IMR-90 (cell line): ENCODE results near the gene LYRM4. TPM values are rescaled to one million over a fixed set of nuclear protein-coding genes. Genes with fewer than 3 reads are reported as not detected.

Experiments used
- ATAC-seq: fragments of 200-7000 bp; cut with Tn5 transposase; 2 replicates; pipeline ENCODE4 v1.9.1; 2020; ENCODE audit warnings: low read depth, mild to moderate bottlenecking, moderate library complexity
- BruUV-seq: library from RNA; stranded (reverse); fragments of 400-500 nt; replicated peaks from 2 replicates; lab custom pipeline; 2021; lab: Mats Ljungman, UMichigan
- CTCF ChIA-PET: fragments of 300-600 bp; formaldehyde crosslinking; extraction: SDS; loops from one replicate; lab custom pipeline; 2021; ENCODE audit warnings: antibody characterized with exemption; lab: Yijun Ruan, JAX
- POLR2A ChIA-PET: fragments of 300-600 bp; sonication (Branson Sonifier 250); formaldehyde crosslinking; loops from one replicate; lab custom pipeline; 2022; ENCODE audit warnings: antibody characterized with exemption; ENCODE audit not compliant: unreplicated experiment; lab: Charles Lee
- DNase-seq: peaks from one replicate; pipeline ENCODE4 v3.0.0; 2013
- H2AFZ ChIP-seq: replicated peaks from 2 replicates; pipeline ENCODE3; 2013; ENCODE audit warnings: low read length, mild to moderate bottlenecking; ENCODE audit not compliant: poor library complexity
- H2AK5ac ChIP-seq: 2 replicates; pipeline ENCODE4 v1.6.1; 2013; ENCODE audit warnings: low read depth, low read length, inconsistent platforms
- H2AK9ac ChIP-seq: replicated peaks from 2 replicates; pipeline ENCODE3; 2013; ENCODE audit warnings: mild to moderate bottlenecking, low read depth, low read length, moderate library complexity; ENCODE audit not compliant: poor library complexity
- H2BK120ac ChIP-seq: 2 replicates; pipeline ENCODE4 v1.6.1; 2013; ENCODE audit warnings: low read depth, low read length, inconsistent platforms
- H2BK15ac ChIP-seq: 3 replicates; pipeline ENCODE4 v1.6.1; 2013; ENCODE audit warnings: low read depth, low read length, inconsistent platforms
- H2BK20ac ChIP-seq: 2 replicates; pipeline ENCODE4 v1.6.1; 2013; ENCODE audit warnings: low read depth, mild to moderate bottlenecking, inconsistent platforms, low read length, moderate library complexity
- H2BK5ac ChIP-seq: 2 replicates; pipeline ENCODE4 v1.6.1; 2013; ENCODE audit warnings: mild to moderate bottlenecking, low read depth, low read length, inconsistent platforms; ENCODE audit not compliant: poor library complexity, severe bottlenecking
- H3K14ac ChIP-seq: replicated peaks from 2 replicates; pipeline ENCODE4 v1.6.1; 2013; ENCODE audit warnings: low read depth, low read length, inconsistent platforms
- H3K18ac ChIP-seq: 2 replicates; pipeline ENCODE4 v1.6.1; 2013; ENCODE audit warnings: low read depth, low read length, control low read depth
- H3K23ac ChIP-seq: 2 replicates; pipeline ENCODE4 v1.6.1; 2013; ENCODE audit warnings: low read depth, low read length, inconsistent platforms
- H3K27ac ChIP-seq: 2 replicates; pipeline ENCODE4 v1.5.1; 2013; ENCODE audit warnings: mild to moderate bottlenecking, control low read depth, low read length; ENCODE audit not compliant: insufficient read depth
- H3K27me3 ChIP-seq: 2 replicates; pipeline ENCODE4 v1.6.1; 2013; ENCODE audit warnings: low read length; ENCODE audit not compliant: control insufficient read depth, insufficient read depth
- H3K36me3 ChIP-seq: 2 replicates; pipeline ENCODE4 v1.6.1; 2013; ENCODE audit warnings: low read length, mixed read lengths; ENCODE audit not compliant: control insufficient read depth, insufficient read depth
- H3K4ac ChIP-seq: 2 replicates; pipeline ENCODE4 v1.6.1; 2013; ENCODE audit warnings: low read depth, low read length, inconsistent platforms
- H3K4me1 ChIP-seq: 2 replicates; pipeline ENCODE4 v1.6.1; 2013; ENCODE audit warnings: low read length, mixed read lengths; ENCODE audit not compliant: control insufficient read depth, insufficient read depth
- H3K4me2 ChIP-seq: 2 replicates; pipeline ENCODE4 v1.6.1; 2013; ENCODE audit warnings: low read depth, mild to moderate bottlenecking, control low read depth, low read length, moderate library complexity
- H3K4me3 ChIP-seq: 2 replicates; pipeline ENCODE4 v1.5.1; 2013; ENCODE audit warnings: low read depth, mild to moderate bottlenecking, control low read depth, low read length, moderate library complexity; ENCODE audit not compliant: insufficient read depth
- H3K56ac ChIP-seq: 2 replicates; pipeline ENCODE4 v1.6.1; 2013; ENCODE audit warnings: low read length, inconsistent platforms; ENCODE audit not compliant: insufficient read depth; ENCODE audit errors: extremely low read depth
- H3K79me1 ChIP-seq, 2 experiments: 2 replicates each; pipeline ENCODE4 v1.6.1; 2013; ENCODE audit warnings: low read length in 2 of 2, inconsistent platforms in 1 of 2, low read depth in 1 of 2
- H3K9ac ChIP-seq: 2 replicates; pipeline ENCODE4 v1.6.1; 2013; ENCODE audit warnings: low read depth, low read length, control low read depth
- H3K9me1 ChIP-seq: 2 replicates; pipeline ENCODE4 v1.6.1; 2013; ENCODE audit warnings: low read length, inconsistent platforms; ENCODE audit not compliant: insufficient read depth
- H3K9me3 ChIP-seq: 2 replicates; pipeline ENCODE4 v1.6.1; 2013; ENCODE audit warnings: low read length; ENCODE audit not compliant: control insufficient read depth, insufficient read depth
- H4K20me1 ChIP-seq: 2 replicates; pipeline ENCODE4 v1.6.1; 2013; ENCODE audit warnings: low read length, inconsistent platforms; ENCODE audit not compliant: insufficient read depth
- H4K5ac ChIP-seq: 2 replicates; pipeline ENCODE4 v1.6.1; 2013; ENCODE audit warnings: mild to moderate bottlenecking, low read depth, low read length, control low read depth
- H4K8ac ChIP-seq, 2 experiments: 2 replicates each; pipeline ENCODE4 v1.6.1; 2013; ENCODE audit warnings: low read depth in 2 of 2, low read length in 2 of 2, control low read depth in 1 of 2, inconsistent platforms in 1 of 2
- H4K91ac ChIP-seq: 2 replicates; pipeline ENCODE4 v1.6.1; 2013; ENCODE audit warnings: low read depth, low read length, inconsistent platforms; ENCODE audit not compliant: insufficient read depth
- BHLHE40 ChIP-seq: fragments of 150-350 bp; IDR thresholded peaks from 2 replicates; pipeline ENCODE4 v1.6.1; 2016; ENCODE audit warnings: mild to moderate bottlenecking, low read depth, low read length
- CEBPB ChIP-seq: IDR thresholded peaks from 2 replicates; pipeline ENCODE4 v1.6.1; 2012; ENCODE audit warnings: low read depth, low read length, improper control_type of control experiment
- CHD1 ChIP-seq: IDR thresholded peaks from 2 replicates; pipeline ENCODE4 v1.6.1; 2012; ENCODE audit warnings: low read depth, low read length, improper control_type of control experiment
- CTCF ChIP-seq: conservative IDR thresholded peaks from 2 replicates; pipeline ENCODE4 v1.5.1; 2012; ENCODE audit warnings: mild to moderate bottlenecking, low read depth, low read length, improper control_type of control experiment
- ELK1 ChIP-seq: fragments of 150-350 bp; IDR thresholded peaks from 2 replicates; pipeline ENCODE4 v1.6.1; 2016; ENCODE audit warnings: low read depth, mild to moderate bottlenecking, low read length, moderate library complexity, borderline replicate concordance
- FOS ChIP-seq: fragments of 150-350 bp; IDR thresholded peaks from 2 replicates; pipeline ENCODE4 v1.6.1; 2016; ENCODE audit warnings: low read depth, low read length
- MAFK ChIP-seq: IDR thresholded peaks from 2 replicates; pipeline ENCODE4 v1.6.1; 2012; ENCODE audit warnings: low read depth, low read length, improper control_type of control experiment
- MAZ ChIP-seq: IDR thresholded peaks from 2 replicates; pipeline ENCODE4 v1.6.1; 2012; ENCODE audit warnings: low read depth, mild to moderate bottlenecking, low read length, improper control_type of control experiment, moderate library complexity, borderline replicate concordance
- MXI1 ChIP-seq: IDR thresholded peaks from 2 replicates; pipeline ENCODE4 v1.6.1; 2012; ENCODE audit warnings: low read depth, mild to moderate bottlenecking, low read length, moderate library complexity, borderline replicate concordance
- NFE2L2 ChIP-seq: fragments of 150-350 bp; IDR thresholded peaks from 2 replicates; pipeline ENCODE4 v1.6.1; 2016; ENCODE audit warnings: low read depth, mild to moderate bottlenecking, low read length
- POLR2A ChIP-seq: IDR thresholded peaks from 2 replicates; pipeline ENCODE4 v1.6.1; 2012; ENCODE audit warnings: mild to moderate bottlenecking, low read depth, low read length
- RAD21 ChIP-seq: IDR thresholded peaks from 2 replicates; pipeline ENCODE4 v1.6.1; 2012; ENCODE audit warnings: low read length, improper control_type of control experiment
- RCOR1 ChIP-seq: IDR thresholded peaks from 2 replicates; pipeline ENCODE4 v1.6.1; 2012; ENCODE audit warnings: mild to moderate bottlenecking, low read length, improper control_type of control experiment; ENCODE audit not compliant: insufficient replicate concordance
- RFX5 ChIP-seq: IDR thresholded peaks from 2 replicates; pipeline ENCODE4 v1.8.0; 2012; ENCODE audit warnings: low read depth, mild to moderate bottlenecking, low read length, moderate library complexity
- SMC3 ChIP-seq: fragments of 150-350 bp; IDR thresholded peaks from 2 replicates; pipeline ENCODE4 v1.6.1; 2016; ENCODE audit warnings: low read depth, mild to moderate bottlenecking, antibody characterized with exemption, low read length, moderate library complexity
- USF2 ChIP-seq: fragments of 150-350 bp; IDR thresholded peaks from 2 replicates; pipeline ENCODE4 v1.6.1; 2017; ENCODE audit warnings: mild to moderate bottlenecking, antibody characterized with exemption, low read length, low read depth
- dilution Hi-C: fragments of 300-500 bp; cut with HindIII; formaldehyde crosslinking; loops from one replicate; pipeline ENCODE4 v1.14.3; 2018; ENCODE audit warnings: low sequenced_read_pairs; ENCODE audit not compliant: unreplicated experiment
- in situ Hi-C: fragments of 300-500 bp; cut with MboI; formaldehyde crosslinking; loops from 3 replicates; pipeline ENCODE4 v1.14.3; 2019; ENCODE audit warnings: low sequenced_read_pairs, inconsistent platforms, mixed read lengths
- intact Hi-C: fragments of 100-400 bp; cut with micrococcal nuclease; formaldehyde crosslinking; loops from 2 replicates; pipeline ENCODE4 v1.10.0; 2022
- polyA plus RNA-seq, 3 experiments: library from polyadenylated mRNA; depleted of rRNA; stranded (reverse); fragments of >200 nt; gene quantifications; 2 replicates each; pipeline ENCODE4 v1.2.3, GENCODE V29; 2012; ENCODE audit warnings: low replicate concordance in 1 of 3
- total RNA-seq: library from RNA; depleted of rRNA; stranded (reverse); fragments of >200 nt; gene quantifications from 2 replicates; pipeline ENCODE4 v1.2.3, GENCODE V29; 2012

The LYRM4 gene
- total and polyA plus RNA-seq, 2 of the 4 experiments (the other 2 are of a cell fraction): 11.5 to 26.6 TPM

- H3K4me2 ChIP-seq: no peak overlapping the region
- dilution Hi-C loops: no loop called here
These were observed 46.3 kb upstream of the LYRM4 start for GRCh38 chr6:5307058-5307457.

More at GRCh38 chr6:5307058-5307457, 46.3 kb upstream of the LYRM4 start:
- Histone ChIP-seq H3K27ac (no peak overlapping the region), H2AFZ (no peak overlapping the region), H2AK9ac (no peak overlapping the region), H2AK5ac (no peak overlapping the region), H3K18ac (no peak overlapping the region), H3K23ac (no peak overlapping the region), H3K9ac (no peak overlapping the region), H3K14ac (no peak overlapping the region), H4K8ac (no peak overlapping the region), H3K9me1 (peaks cover 9% of the 10 kb centered on the region; the same call in 1 of the 2 replicates), H3K4ac (no peak overlapping the region), H2BK20ac (no peak overlapping the region), H4K91ac (no peak overlapping the region), H4K20me1 (peaks cover 6% of the 10 kb centered on the region; the same call in 1 of the 2 replicates), H2BK15ac (no peak overlapping the region), H3K9me3 (no peaks in the 10 kb centered on the region), H3K4me1 (peaks cover 2% of the 10 kb centered on the region; the same call in 1 of the 2 replicates), H3K4me3 (no peak overlapping the region), H3K27me3 (no peaks in the 10 kb centered on the region), H3K36me3 (peaks cover 1% of the 10 kb centered on the region; the same call in 1 of the 2 replicates), H2BK5ac (no peak overlapping the region), H2BK120ac (no peak overlapping the region), H3K79me1 (peaks cover 14 to 47% of the 10 kb centered on the region in 2 experiments), H4K5ac (no peak overlapping the region), H3K56ac (no peak overlapping the region)
- ATAC-seq: no peak
- BruUV-seq: no TSS peak
- TF ChIP-seq BHLHE40 (no peak), NFE2L2 (no peak), RFX5 (no peak), RCOR1 (no peak), MAFK (no peak), FOS (no peak), POLR2A (no peak), CHD1 (no peak), MAZ (no peak), SMC3 (no peak), CTCF (no peak), RAD21 (no peak), CEBPB (no peak), MXI1 (no peak), ELK1 (no peak), USF2 (no peak)
- CTCF ChIA-PET: no interaction called here
- intact Hi-C loops: no loop called here
- in situ Hi-C loops: no loop called here
- POLR2A ChIA-PET: no interaction called here
- DNase-seq: no peak
